Thyroid gland (tissue), 4 donors: ENCODE results near the gene ARHGEF4.

Experiments
- POLR2A ChIP-seq, 2 donors: fragments of 450-650 bp; IDR thresholded peaks; one replicate each; pipeline ENCODE4 v1.6.1; 2017; ENCODE audit warnings: antibody characterized with exemption in 2 of 2, mild to moderate bottlenecking in 2 of 2, moderate library complexity in 1 of 2
- TF ChIP-seq, protein P1 (sequence below), 6 experiments: fragments of 200-600 bp in 3 of 6; fragments of 450-650 bp in 3 of 6; sonication (generic) in 3 of 6; IDR thresholded peaks; one replicate each; pipeline ENCODE4 v1.5.1; 2016 to 2019; ENCODE audit warnings: antibody characterized with exemption in 6 of 6, mild to moderate bottlenecking in 2 of 6, inconsistent platforms in 1 of 6, moderate library complexity in 1 of 6

DNA sequence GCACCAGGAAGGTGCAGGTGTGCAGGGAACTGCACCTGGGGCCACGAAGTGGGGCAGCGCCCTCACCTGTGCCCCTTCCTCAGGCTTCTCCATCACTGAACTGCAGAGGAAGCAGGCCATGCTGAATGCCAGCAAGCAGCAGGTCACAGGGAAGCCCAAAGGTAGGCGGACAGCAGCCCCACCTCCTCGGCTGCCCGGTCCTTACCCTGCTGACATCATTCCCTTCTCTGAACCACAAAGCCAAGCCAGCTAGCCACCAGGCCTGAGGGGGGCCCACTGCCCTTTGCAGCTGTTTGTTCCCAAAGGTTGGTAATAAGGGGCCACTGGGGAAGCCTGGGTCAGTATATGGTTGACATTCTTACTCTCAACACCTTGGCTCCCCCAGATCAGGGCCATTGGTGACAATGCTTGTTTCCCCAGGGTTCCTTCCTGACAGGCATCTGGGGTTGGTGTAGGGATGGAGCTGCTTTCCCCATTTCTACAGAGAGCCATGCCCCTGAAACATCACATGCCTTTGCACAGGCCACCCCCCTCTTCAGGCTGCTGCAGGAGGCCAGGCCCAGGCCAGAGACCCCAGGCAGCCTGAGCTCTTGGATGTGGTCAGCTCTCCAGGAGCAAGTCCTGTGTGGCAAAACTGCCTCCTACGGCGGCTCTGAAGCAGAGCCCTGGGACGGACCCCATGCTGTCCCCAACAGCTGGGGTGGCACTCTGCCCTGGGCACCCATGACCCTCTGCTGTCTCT is 208.7 kb downstream of the ARHGEF4 start:
- TF ChIP-seq, protein P1, sequence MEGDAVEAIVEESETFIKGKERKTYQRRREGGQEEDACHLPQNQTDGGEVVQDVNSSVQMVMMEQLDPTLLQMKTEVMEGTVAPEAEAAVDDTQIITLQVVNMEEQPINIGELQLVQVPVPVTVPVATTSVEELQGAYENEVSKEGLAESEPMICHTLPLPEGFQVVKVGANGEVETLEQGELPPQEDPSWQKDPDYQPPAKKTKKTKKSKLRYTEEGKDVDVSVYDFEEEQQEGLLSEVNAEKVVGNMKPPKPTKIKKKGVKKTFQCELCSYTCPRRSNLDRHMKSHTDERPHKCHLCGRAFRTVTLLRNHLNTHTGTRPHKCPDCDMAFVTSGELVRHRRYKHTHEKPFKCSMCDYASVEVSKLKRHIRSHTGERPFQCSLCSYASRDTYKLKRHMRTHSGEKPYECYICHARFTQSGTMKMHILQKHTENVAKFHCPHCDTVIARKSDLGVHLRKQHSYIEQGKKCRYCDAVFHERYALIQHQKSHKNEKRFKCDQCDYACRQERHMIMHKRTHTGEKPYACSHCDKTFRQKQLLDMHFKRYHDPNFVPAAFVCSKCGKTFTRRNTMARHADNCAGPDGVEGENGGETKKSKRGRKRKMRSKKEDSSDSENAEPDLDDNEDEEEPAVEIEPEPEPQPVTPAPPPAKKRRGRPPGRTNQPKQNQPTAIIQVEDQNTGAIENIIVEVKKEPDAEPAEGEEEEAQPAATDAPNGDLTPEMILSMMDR (IDR thresholded peaks at IDR 0.05): no peak
- TF ChIP-seq POLR2A (IDR thresholded peaks at IDR 0.05): no peak
